ENCODE results near the gene IGF1.
"Not testable (repeated sequence)": the region's sequence is repeated elsewhere in the genome, so short reads cannot be mapped to it uniquely, and the experiment has no call there.

IGF1 gene

DNA sequence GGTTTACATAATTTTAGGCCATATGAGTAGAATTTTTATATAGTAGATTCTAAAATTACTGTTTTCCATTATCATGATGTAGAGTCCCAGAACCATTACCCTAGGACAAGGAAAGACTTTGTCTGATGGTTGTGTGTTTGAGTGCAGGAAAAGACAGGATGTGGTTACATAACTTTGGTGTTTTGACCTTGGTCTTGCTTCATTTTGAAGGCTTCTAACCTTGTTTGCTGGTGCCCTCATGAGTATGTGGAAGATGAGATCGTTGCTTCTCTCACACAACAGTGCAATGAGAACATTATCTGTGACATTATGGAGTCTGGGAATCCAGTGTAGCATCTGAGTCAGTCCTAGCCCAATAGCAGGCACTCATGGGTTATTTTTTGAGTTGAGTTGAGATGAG, 106.2 kb downstream of the IGF1 start:
- no peak for DNase-seq

DNA sequence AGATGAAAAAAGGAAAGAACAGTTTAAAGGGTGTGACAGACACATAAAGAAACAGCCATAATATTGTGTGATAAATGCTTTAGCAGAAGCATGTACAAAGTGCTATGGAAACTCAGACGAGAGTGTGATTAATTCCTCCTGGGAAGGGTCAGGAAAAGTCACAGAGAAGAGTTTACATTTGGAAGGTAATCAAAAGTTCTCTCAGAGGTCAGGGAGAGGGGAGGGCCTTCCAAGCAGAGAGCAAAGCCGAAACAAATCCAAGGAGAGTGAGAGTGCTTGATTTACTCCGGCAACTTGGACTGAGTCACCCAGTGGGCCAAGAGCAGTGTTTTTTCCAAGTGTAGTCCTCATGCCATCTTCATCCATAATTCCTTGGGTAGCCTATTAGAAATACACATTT, 108.3 kb downstream of the IGF1 start:
- DNase-seq, result no peak

DNA sequence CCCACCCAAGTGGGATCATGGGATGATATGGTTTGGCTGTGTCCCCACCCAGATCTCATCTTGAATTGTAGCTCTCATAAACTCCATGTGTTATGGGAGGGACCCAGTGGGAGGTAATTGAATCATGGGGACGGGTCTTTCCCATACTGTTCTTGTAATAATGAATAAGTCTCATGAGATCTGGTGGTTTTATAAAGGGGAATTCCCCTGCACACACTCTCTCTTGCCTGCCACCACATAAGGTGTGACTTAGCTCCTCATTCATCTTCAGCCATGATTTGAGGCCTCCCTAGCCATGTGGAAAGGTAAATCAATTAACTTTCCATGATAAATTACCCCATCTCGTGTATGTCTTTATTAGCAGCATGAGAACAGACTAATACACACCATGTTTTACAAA, 109.2 kb downstream of the IGF1 start:
- no peak for DNase-seq

DNA sequence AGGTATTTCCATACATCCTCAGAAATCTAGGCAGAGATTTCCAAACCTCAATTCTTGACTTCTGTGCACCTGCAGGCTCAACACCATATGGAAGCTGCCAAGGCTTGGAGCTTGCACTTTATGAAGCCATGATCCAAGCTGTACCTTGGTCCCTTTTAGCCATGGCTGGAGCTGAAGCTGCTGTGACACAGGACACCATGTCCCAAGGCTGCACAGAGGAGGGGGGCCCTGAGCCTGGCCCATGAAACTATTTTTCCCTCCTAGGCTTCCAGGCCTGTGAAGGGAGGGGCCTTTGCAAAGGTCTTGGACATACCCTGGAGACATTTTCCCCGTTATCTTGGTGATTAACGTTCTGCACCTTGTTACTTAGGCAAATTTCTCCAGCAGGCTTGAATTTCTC, 110.5 kb downstream of the IGF1 start:
- no peak for DNase-seq

DNA sequence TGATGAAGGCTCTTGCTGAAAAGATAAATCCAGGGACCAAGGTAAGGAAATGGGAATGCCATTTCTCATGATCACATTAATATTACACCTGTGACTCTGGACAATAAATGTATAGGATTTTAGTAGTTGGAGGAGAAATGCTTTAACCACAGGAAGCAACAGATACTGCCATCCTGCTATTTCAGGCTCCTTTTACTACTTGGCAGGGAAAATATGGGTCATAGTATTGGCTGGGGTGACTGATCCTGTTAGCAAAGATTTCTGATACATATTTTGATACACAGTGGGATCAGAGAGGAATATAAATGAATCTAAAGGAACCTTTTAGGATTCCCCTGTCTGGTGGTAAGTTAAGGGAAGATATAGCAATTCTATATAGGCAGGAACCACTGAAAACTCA, 115.0 kb downstream of the IGF1 start:
- no peak for DNase-seq

DNA sequence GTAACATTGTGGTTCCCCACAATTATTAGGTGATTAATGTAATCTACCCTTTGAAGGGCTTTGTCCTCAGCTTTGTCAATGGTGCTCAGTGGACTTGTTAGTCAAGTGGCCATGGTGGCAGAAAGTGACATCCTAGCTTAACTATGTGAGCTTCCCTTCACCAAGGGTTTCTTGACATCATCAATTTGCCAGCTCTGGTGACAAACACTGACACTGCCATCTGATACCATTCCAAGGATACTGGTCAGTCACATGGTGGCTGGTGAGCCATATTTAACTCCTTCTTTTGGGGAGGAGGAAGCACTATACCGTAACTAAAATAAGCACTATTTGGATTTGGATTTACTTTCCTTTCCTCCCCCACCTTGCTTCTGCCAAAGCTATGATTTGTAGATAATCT, 115.7 kb downstream of the IGF1 start:
- DNase-seq, result no peak

DNA sequence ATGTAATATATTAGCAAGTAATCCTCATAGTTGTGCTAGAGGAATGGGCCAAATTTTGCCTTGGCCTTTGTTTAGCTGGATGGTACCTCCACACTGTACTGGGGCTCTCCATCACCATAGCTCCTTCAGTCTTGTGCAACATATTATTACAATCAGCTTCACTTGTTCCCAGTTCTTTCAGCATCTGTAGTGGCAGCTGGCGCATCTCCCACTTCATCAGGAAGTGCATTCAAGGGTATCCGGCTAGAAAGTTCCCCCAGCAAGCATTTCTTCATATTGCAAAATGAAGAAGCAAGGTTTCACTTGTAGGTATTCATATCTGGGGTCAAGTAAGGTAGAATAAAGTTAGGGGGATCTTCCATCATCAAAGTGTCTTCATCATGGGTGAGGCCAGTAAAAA, 123.7 kb downstream of the IGF1 start:
- DNase-seq, result no peak

DNA sequence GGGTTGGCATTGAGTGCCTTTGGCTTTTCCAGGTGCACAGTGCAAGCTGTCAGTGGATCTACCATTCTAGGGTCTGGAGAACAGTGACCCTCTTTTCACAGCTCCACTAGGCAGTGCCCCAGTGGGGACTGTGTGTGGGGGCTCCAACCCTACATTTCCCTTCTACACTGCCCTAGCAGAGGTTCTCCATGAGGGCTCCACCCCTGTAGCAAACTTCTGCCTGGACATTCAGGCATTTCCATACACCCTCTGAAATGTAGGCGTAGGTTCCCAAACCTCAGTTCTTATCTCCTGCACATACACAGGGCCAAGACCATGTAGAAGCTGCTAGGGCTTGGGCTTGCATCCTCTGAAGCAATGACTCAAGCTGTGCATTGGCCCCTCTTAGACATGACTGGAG, 126.1 kb downstream of the IGF1 start:
- not testable (repeated sequence) for DNase-seq

DNA sequence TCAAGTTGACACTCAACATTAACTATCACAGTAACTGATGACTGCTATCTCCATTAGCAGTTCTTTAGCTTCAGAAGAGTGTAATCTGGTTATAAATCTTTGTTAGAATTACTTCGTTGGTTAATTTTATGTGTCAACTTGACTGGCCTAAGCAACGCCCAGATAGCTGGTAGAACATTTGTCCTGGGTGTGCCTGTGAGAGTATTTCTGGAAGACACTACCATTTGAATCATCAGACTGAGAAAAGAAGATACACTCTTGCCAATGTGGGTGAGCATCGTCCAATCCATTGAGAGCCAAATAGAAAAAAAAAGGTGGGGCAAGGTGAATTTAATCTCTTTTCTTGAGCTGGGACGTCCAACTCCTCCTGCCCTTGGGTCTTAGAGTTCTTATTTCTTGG, 129.0 kb downstream of the IGF1 start:
- no peak for DNase-seq

DNA sequence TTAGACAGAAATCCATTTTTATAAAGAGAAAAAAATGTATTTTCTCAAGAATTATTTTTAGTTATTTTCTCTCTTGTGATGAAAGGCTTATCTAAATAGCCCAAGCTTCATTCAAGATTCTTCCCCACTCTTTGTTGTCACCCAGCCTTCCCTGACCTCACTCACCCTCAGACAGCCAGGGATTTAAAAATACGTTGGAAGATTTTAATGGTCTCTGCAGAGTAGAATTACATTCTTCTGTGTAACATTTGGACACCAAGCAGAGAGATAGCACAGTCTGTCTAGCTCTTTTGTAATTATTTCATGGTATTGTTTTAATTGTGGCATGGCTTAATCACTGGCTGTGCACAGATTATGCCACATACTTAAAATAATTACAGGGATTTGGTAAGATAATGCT, 130.3 kb downstream of the IGF1 start:
- no peak for DNase-seq

DNA sequence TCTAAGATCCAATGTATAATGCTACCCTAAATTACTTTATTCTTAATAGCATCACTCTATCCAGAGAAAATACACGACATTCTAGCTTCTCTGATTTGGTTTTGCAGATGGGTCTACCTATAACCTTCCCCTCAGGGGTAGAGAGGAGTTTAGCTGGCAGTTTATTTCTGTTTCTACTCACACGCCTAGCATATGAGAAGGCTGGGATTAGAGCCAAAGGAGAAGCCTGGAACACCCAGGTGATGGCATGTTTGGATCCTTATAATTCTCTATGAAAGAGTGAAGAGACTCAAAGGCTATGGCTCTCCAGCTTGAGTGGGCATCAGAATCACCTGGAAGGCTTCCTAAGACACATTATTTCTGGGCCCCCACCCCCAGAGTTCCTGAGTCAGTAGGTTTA, 131.3 kb downstream of the IGF1 start:
- no peak for DNase-seq

DNA sequence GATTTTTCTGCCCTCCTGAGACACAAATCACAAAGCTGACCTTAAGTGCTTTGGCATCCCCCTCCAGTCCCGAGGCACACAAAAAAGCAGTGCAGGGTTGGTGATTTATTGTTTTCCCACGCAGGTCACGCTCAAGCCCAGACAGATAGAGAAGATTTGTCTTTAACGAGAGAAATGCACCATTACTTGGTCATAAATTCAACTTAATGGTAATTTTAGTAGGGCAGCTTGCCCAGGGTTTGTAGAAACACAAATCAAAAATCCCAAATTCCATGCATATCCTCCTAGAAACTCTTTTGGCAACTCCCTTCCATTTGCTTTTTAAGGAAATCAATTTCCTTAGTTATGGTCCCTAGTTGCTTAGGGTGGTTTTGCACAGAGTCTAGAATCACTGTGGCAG, 132.6 kb downstream of the IGF1 start:
- DNase-seq, result no peak

Data from midbrain (tissue), 1 donor.